PFSK-1 (cell line): ENCODE results near the gene SORL1-AS1.

ENCODE experiments used
- FOXP2 ChIP-seq: optimal IDR thresholded peaks from 2 replicates; pipeline ENCODE3; 2011; ENCODE audit warnings: borderline replicate concordance, control low read depth, inconsistent platforms; ENCODE audit not compliant: insufficient read depth; ENCODE audit errors: extremely low read length, extremely low read depth
- POLR2AphosphoS5 ChIP-seq: IDR thresholded peaks from 2 replicates; pipeline ENCODE4 v1.6.1; 2012; ENCODE audit warnings: low read depth, mild to moderate bottlenecking, control low read depth, low read length, moderate library complexity
- SIN3A ChIP-seq: IDR thresholded peaks from 2 replicates; pipeline ENCODE4 v1.6.1; 2012; ENCODE audit warnings: mild to moderate bottlenecking, low read length, moderate library complexity, borderline replicate concordance; ENCODE audit not compliant: insufficient read depth
- TAF1 ChIP-seq: IDR thresholded peaks from 2 replicates; pipeline ENCODE4 v1.6.1; 2012; ENCODE audit warnings: low read length, control low read depth, borderline replicate concordance; ENCODE audit not compliant: insufficient read depth

DNA sequence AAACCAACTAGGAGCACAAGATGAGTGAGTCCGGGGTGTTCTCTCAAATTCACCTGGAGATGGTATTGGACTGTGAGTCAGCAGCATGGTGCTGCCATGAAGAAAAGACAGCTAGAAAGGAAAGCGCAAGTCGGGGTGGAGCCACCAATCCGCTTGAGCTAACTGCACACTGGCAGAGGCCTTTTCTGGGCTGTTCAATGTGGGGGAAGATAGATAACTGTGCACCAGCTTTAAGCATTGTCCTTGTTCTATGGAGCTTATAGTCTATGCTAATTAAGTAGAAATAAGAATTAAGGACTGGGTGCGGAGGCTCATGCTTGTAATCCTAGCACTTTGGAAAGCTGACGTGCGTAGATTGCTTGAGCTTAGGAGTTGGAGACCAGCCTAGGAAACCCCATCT, 21.9 kb upstream of the SORL1-AS1 start:
- TF ChIP-seq TAF1 (no peak), POLR2AphosphoS5 (no peak), FOXP2 (no peak), SIN3A (no peak)
